Measurements from ENCODE around the gene NDST3.

DNA sequence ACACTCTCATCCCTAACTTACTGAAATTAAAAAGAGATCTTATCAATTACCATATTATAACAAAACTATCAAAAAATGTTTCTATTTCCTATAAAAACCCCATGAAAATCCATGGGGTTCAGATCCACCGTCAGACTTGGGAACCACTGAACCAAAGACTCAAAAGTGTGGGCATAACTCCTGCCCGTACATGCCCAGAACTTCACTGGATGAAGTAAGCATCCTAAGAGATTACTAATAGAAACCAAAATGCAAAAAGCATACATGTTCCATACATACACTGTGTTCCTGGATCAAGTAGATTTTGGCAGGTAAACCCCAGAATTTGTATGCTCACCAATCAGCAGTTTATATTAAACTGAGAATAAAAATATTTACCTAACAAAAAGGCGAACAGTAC, 252.4 kb downstream of the NDST3 start:
- TF ChIP-seq POLR2AphosphoS5 (IDR thresholded peaks at IDR 0.05; ENCODE audit: borderline replicate concordance, low read depth, low read length) (no peak), EZH2 (IDR thresholded peaks at IDR 0.05) (no peak)
